HG03354 (cell line): ENCODE measurements around the gene SHB.
A peak's percentile ranks its signal among the peaks of the same experiment; 100 is the strongest.

Source experiments
- ATAC-seq: cut with Tn5 transposase; IDR thresholded peaks from one replicate; pipeline ENCODE4 v1.9.1; 2021; ENCODE audit warnings: mild to moderate bottlenecking; ENCODE audit not compliant: unreplicated experiment, poor library complexity, severe bottlenecking

Gene SHB

DNA sequence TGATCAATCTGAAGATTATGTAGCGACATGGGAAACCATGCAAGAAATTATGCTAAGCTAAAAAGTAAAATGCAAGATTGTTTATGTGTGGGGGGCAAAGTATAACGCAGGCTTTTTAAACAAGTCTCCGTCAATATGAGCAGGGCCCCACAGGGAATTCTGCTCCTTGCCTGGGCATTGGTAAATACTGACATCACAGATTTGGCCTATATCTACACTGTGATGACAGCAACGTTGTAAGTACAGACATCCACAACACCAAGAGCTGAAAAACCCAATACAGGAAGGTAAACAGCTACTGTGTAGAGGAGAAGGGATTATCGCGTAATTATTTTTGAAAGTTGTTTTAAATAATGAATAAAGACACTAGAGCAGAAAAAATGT, 90.6 kb downstream of the SHB start:
- ATAC-seq = no peak

DNA sequence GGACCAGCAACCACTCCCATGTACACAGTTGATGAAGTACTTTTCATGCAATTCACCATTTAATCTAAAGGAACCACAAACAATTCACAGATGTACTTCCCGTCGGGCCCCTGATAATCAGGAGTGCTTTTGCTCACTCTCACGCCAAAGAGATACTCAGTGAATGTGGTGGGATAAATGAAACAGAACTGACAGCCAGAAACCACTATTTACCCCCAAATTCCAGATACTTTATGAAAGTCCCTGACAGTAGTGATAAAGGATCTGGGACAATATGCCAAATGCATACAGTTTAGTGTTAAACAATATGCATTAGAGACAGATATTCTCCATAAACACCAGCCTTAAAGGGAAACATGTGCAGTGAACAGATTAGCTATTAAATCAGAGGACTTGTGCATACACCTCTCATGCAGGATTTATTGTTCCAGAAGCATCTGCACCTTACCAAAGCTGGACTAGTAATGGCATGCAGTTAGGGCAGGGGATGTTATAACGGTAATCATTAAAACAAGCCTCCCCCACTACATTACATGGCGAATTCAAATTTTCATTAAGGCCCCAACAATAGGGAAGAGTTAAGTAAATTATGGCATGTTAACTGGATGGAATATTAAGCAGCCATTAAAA, 91.1 kb downstream of the SHB start:
- ATAC-seq = no peak

GRCh38 chr9:37976714-37977477, 92.1 kb downstream of the SHB start:
- no peak for ATAC-seq

- ATAC-seq = no peak
Measured at GRCh38 chr9:37975639-37976038, 93.4 kb downstream of the SHB start.

- no peak for ATAC-seq
Measured at GRCh38 chr9:37974506-37975173, 94.4 kb downstream of the SHB start.

- ATAC-seq = no peak
Measured at GRCh38 chr9:37972351-37972848, 96.6 kb downstream of the SHB start.

- no peak for ATAC-seq
Measured at GRCh38 chr9:37971691-37972090, 97.3 kb downstream of the SHB start.

GRCh38 chr9:37971108-37971459, 97.9 kb downstream of the SHB start:
- no peak for ATAC-seq

DNA sequence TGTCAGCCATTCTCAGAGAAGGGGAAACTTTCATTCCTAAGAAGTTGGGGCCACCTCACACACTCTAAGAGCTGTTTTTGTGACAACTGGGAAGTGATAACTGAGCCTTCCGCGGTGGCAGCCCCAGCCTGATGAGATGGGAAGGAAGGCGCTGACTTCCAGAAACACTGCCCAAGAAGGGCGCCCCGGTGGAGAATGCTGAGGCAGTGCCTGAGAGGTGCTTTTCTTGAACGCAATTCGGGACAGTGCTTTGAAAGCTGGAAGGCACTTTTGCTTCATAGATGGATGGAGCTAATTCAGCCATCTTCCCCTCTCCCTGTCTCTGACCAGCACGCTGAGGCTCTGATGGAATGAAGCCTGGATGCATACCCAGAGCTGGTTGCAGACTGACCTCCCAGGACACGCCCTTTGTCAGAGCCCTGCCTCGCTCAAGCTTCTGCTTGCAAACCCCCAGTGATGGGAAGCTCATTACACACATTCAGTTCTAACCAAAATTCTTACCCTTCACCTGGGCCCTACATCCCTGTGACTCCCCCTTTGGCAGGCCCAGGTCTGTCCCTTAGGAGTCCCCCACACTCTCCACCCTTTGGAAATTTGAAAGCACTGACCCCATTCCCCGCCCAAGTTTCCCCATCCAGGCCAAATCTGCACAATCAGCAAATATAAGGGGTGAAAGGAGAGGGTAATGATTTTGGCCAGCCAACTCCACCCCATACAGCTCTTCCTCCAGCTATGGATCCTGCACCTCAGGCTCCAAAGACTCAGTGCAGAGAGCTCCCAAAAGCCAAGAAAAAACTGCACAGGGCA, 98.5 kb downstream of the SHB start:
- no peak for ATAC-seq

DNA sequence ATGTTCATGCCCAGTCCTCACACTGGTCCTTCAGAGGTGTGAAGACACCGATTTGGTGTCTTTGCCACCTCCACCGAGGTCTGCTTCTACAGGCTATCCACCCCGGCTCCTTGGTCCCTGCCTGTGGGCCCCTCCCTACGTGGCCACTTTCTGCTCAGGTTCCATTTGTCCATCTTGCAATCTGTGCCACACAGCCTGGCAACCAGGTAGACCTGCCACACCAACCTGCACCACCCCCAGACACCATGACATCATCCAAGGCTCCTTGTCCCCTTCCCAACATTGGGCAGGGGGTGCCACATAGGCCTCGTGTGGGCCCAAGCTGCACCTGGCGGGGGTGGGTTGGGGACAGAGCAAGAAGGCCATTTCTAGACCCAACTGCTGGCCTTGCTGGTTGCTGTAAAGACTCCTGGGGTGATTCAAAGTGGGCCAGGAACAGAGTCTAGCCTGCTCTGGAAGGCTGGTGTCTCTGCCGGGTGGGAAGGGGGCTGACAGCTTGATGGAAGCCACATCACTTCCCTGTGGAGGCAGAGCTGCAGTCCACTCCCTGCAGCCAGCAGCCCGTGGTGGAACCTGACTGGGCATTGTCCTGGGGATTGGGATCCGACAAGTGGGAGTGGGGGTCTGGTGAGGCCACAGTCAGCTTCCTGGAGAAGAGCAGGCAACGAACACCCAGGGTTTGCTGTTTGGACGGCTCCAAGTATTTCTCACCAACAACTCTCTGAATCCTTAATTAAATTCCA, 99.3 kb downstream of the SHB start:
- ATAC-seq = no peak

DNA sequence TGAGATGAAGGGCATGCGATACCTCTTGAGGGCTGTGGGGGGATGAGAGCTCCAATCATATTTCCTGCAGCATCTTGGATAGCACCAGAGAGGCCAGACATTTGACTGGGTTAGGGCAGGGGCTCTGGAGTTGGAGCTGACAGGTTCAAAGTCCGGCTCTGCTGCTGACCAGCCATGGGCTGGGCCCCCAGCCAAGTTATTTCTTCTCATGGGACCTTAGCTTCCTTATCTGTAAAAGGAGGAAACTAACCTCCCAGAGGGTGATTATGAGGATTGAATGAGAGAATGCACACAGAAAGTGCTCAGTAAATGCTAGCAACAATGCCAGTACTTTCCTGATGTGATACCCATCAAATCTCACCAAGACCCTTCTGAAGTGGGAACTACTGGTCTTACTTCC, 99.9 kb downstream of the SHB start:
- ATAC-seq = no peak

- ATAC-seq = no peak
Measured at GRCh38 chr9:37968228-37968701, 100.8 kb downstream of the SHB start.

DNA sequence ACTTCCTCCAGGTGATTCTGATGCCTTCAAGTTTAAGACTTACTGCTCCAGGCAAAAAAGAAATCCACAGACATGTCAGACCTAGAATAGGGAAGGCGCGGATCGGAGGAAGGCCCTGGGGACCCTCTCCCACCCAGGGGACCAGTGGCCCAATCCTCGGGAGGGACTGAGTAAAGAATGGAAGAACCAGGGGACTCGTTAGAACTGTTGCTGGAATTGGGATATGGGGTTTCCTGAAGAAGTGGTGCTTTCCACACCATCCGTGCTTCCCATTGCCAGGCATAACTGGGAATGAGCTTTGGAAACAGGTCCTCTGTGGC, 101.3 kb downstream of the SHB start:
- no peak for ATAC-seq

DNA sequence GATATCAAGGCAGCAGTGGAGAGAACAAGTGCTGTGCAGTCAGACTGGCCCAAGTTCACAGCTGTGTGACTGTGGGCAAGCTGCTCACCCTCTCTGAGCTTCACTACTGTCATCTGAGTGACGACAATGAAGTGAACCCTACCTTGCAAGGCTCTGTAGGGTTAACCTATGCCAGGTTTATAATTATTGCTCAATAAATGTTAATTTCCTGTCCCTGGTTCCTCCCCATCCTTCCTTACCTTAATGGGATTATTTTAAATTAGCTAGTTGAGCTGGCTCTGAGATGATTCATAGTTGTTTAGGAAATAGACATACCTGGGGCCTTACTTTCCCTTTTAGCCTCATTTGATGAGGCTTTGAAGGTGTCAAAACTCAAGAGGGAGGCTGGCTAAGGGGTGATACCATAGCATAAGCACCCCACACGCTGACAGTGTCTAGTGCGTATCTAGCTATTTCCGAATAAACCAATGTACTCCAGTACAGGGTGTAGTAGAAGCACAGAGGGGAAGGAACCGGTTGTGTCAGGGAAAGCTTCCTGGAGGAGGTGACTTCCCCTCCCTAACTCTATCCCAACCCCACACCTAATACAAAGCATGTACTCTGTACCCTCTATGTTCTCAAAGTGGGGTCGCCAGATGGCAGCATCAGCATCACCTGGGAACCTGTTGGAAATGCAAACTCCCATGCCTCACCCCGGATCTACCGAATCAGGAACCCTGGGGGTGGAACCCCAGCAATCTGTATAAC, 101.8 kb downstream of the SHB start:
- ATAC-seq = no peak

DNA sequence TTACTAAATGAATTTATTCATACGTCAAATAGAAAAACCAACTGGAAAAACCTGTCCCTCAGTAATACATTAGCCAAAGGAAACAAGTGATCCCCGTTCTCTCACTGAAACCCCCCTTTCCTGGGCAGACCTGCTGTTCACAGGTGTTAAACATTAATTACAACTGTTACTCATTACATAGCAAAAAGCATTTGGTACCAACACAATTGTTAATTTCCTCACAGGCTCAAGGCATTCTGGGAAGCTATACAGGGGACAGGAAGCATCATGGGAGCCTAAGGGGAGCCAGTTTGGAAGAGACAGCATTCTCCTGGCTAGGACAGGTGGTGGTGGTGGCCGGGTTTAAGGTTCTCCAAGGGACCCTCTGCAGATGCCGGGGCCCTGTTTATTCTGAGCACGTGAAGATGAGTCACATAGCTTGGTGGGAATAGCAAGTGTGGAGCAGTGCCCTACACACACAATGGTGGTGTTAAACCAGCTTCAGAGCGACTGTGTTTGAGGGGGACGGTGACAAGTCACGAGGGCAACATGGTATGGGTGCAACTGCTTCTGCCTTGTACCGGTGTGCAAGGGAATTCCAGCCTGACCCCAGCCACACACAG, 102.5 kb downstream of the SHB start:
- ATAC-seq = peak; percentile 63

DNA sequence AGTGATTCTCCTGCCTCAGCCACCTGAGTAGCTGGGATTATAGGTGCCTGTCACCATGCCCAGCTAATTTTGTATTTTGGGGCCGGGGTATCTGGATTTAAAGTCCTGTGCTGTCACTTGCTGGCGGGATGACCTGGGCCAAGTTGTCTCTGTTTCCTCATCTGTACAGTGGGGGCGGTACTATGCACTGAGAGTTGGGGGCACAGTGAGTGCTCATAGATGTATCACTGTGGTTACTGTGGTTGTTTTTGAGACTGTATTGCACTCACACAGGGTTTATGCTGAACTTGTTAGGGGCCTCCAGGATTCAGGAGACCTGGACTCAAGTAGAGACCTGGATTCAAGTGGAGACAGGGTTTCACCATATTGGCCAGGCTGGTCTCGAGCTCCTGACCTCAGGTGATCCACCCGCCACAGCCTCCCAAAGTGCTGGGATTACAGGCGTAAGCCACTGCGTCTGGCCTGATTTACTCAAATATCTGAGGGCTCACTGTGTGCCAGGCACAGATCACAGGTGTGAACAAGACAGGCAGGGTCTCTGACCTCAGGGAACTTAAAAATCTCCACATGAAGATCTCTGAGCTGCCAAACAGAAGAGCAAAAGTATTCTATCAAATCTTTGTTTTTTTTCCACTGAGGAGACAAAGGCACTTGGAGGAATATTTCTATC, 103.2 kb downstream of the SHB start:
- peak; percentile 88 for ATAC-seq

DNA sequence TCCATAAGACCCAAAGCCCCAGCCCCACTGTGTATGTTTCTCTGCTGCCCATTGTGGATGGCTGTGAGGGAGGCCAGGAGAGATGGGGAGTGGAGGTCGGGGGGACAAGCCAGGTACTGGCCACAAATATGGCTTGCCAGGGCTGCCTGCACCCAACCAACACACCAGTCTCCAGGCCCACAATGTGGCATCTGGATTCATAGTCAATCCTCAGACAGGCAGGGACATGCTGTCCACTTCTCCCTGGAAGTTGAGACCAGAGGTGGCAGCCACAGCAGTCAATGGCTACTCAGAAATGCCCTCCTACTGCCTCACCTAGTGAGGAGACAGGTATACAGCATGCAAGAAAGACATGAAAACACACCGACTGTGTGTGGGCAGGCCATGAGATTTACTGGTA, 103.9 kb downstream of the SHB start:
- no peak for ATAC-seq

- ATAC-seq = no peak
Measured at GRCh38 chr9:37964740-37965081, 104.3 kb downstream of the SHB start.
